ENCODE measurements around the gene ASAP3.
"Not testable (repeated sequence)": the region's sequence is repeated elsewhere in the genome, so short reads cannot be mapped to it uniquely, and the experiment has no call there.

Gene ASAP3

GRCh38 chr1:23514111-23514679 lies 30.2 kb upstream of the ASAP3 start:
- no peak for DNase-seq

- no peak for DNase-seq
Observed at GRCh38 chr1:23509896-23510295, 25.9 kb upstream of the ASAP3 start.

- no peak for DNase-seq
Observed at GRCh38 chr1:23506376-23507107, 22.6 kb upstream of the ASAP3 start.

DNA sequence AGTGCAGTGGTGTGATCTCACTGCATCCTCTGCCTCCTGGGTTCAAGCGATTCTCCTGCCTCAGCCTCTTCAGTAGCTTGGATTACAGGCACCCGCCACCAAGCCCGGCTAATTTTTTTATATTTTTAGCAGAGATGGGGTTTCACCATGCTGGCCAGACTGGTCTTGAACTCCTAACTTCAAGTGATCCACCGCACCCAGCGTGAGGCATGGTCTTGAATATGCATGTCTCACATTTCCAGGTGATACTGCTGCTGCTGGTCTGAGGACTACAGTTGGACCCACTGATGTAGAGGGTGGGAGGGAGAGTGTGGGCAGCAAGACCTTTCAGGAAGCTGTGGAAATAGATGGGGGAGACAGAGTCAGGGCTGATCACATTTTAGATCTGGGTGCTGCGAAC lies 21.9 kb upstream of the ASAP3 start:
- DNase-seq, result no peak

DNA sequence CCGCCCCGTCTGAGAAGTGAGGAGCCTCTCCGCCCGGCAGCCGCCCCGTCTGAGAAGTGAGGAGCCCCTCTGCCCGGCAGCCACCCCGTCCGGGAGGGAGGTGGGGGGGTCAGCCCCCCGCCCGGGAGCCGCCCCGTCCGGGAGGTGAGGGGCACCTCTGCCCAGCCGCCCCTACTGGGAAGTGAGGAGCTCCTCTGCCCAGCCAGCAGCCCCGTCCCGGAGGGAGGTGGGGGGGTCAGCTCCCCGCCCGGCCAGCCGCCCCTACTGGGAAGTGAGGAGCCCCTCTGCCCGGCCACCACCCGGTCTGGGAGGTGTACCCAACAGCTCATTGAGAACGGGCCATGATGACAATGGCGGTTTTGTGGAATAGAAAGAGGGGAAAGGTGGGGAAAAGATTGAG lies 20.2 kb upstream of the ASAP3 start:
- DNase-seq, result not testable (repeated sequence)

DNA sequence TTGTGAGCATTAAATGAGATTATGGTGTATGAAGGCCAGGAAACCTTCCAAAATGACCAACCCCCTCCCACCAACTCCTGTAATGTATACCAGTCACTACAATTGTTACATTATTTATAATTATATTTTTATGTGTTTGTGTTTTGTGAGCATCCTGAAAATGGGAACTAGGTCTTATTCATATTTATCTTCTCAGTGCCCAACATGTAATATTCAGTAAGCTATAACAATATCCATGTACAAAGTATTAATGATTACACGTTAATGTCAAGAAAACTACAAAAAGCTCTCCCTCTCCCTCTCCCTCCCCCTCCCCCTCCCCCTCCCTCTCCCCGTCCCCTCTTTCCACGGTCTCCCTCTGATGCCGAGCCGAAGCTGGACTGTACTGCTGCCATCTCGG lies 19.0 kb upstream of the ASAP3 start:
- DNase-seq, result no peak

GRCh38 chr1:23500466-23500865 lies 16.5 kb upstream of the ASAP3 start:
- no peak for DNase-seq

DNA sequence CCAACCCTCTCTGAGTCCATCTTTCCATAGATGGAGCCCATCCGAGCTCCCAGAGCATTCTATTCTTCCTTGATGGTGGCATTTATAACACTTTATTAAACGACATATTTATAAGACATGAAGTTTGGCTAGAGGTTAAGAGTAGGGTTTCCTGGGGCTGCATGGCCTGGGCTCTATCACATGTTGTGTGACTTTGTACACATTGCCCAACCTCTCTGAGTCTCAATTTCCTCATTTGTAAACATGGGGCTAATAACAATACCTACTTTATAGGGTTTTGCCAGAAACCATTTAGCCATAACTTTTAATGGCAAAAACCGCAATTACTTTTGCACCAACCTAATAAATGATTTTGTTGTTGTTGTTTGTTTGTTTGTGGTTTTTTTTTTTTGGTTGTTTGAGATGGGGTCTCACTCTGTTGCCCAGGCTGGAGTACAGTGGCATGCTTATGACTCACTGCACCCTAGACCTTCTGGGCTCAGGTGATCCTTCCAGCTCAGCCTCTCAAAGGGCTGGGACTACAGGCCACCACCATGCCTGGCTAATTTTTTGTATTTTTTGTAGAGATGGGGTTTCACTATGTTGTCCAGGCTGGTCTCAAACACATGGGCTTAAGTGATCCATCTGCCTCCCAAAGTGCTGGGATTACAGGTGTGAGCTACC lies 13.9 kb upstream of the ASAP3 start:
- no peak for DNase-seq

- no peak for DNase-seq
Observed at GRCh38 chr1:23496490-23497181, 12.7 kb upstream of the ASAP3 start.

GRCh38 chr1:23494836-23495235 lies 10.9 kb upstream of the ASAP3 start:
- not testable (repeated sequence) for DNase-seq

DNA sequence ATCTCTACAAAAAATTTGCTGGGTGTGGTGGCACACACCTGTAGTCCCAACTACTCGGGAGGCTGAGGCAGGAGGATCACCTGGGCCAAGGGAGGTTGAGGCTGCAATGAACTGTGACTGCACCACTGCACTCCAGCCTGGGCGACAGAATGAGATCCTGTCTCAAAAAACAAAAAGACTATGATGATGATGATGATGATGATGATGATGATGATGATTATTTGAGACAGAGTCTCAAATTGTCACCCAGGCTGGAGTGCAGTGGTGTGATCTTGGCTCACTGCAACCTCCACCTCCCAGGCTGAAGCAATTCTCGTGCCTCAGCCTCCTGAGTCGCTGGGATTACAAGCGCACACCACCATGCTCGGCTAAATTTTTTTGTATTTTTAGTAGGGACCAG lies 8.8 kb upstream of the ASAP3 start:
- DNase-seq, result not testable (repeated sequence)

DNA sequence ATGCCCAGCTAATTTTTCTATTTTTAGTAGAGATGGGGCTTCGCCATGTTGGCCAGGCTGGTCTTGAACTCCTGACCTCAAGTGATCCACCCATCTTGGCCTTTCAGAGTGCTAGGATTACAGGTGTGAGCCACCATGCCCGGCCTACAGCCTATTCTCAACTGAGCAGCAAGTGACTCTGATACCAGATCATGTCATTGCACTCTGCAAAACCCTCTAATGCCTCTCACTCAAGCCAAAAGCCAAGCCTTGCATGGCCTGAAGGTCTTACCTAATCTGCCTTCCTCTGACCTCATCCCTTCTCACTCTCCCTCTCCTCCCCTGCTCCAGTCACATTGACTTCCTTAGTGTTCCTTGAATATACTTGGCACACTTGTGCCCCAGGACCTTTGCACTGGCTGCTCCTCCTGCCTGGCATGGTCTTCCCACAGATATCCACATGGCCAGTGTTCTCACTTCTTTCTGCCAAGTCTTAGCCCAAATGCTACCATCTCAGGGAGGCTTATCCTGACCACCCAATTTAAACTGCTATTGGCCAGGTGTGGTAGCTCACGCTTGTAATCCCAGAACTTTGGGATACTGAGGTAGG lies 8.2 kb upstream of the ASAP3 start:
- no peak for DNase-seq

DNA sequence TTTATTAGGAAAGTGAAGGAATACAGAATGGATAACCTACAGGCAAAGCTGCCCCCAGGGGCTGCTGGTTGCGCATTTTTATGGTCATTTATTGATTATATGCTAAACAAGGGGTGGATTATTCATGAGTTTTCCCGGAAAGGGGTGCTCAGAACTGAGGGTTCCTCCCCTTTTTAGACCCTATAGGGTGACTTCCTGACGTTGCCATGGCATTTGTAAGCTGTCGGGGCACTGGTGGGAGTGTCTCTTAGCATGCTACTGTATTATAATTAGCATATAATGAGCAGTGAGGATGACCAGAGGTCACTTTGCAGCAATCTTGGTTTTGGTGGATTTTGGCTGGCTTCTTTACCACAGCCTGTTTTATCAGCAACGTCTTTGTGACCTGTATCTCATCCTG lies 5.9 kb upstream of the ASAP3 start:
- DNase-seq, result no peak

DNA sequence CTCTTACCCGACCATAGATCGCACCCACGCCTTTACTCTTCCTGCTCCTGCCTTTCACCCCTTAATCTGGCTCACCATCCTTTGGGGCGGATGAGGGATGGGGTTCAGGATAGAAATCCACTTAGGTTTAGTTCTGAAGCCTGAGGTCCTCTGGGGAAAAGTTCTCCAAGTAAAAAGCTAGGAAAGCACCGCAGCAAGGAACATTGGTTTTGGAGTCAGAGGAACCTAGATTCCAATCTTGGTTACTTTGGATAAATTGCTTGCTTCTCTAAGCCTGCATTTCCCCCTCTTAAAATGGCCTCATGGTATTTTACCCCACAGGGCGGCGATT lies 988 bp upstream of the ASAP3 start:
- no peak for DNase-seq

- DNase-seq, result peak; percentile 81
Observed at GRCh38 chr1:23484253-23485001, 448 bp upstream of the ASAP3 start.

- DNase-seq, result no peak
Observed at GRCh38 chr1:23481904-23482303, 2.1 kb downstream of the ASAP3 start.

- no peak for DNase-seq
Observed at GRCh38 chr1:23481026-23481597, 2.9 kb downstream of the ASAP3 start.

DNA sequence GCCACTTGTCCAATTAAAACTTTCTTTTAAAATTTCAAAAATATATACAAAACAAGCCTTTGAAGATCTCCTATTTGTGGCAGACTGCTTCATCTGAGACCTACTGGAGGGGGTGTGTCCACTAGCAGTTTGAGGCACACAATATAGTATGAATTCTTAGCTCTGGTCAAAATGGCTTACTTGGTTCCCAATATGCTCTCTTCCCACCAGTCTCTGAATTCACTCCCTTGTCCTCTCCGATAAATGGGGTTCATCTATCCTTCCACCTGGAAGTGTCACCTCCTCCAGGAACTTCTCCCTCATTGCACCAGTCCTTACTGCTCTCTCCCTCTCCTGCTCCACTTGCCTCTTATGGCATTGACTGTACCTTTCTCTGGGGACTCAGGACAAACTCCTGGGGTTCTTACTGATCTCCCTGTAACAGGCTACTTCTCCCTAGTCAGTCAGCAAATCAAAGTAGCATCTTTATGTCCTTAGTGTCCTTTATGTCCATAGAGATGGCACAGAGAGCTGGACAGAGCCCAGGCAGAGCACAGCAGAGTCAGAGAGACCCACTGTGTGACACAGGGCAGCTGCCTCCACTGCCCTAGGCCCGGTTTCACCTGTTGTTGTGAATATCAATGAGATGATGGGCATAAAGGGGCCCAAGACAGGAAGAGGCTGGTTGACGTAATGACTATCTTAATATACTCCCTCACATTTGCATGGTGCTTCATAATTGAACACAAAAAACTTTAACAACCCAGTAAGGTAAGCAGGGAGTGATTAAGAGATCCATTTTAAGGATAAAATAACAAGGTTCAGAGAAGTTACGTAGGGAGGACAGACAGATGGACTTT lies 3.6 kb downstream of the ASAP3 start:
- no peak for DNase-seq

GRCh38 chr1:23479666-23479941 lies 4.4 kb downstream of the ASAP3 start:
- no peak for DNase-seq

GRCh38 chr1:23478896-23479665 lies 4.9 kb downstream of the ASAP3 start:
- DNase-seq, result no peak

Measured in NCI-H1048 (cell line).